ENCODE measurements around the gene GAL3ST3. TPM values are rescaled to one million over a fixed set of nuclear protein-coding genes. Genes with fewer than 3 reads are reported as not detected.

The GAL3ST3 gene
- total and polyA plus RNA-seq, 2 of the 8 experiments (the other 6 are each of a cell fraction or from before 2014, with no cell fraction given), result 21.1 to 21.4 TPM

DNA sequence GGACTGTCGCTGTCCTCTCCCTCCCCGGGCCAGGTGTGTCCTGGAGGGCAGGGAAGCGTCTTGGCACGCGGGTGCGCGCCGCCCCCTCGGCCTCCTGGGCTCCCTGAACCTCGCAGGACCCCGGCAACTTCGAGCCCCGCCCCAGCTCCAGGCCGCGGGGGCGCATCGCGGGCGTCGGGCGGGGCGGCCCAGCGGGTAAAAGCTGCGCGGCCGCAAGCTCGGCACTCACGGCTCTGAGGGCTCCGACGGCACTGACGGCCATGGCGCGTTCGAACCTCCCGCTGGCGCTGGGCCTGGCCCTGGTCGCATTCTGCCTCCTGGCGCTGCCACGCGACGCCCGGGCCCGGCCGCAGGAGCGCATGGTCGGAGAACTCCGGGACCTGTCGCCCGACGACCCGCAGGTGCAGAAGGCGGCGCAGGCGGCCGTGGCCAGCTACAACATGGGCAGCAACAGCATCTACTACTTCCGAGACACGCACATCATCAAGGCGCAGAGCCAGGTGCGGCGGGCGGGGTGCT is 37.1 kb downstream of the GAL3ST3 start, which contains the start of gene CST6:
CST6 (plus strand) TSS at position 224 of the 519 bp plus-strand sequence; CDS start at position 261, 37 bp downstream.
- H2BK120ac ChIP-seq (replicated peaks; ENCODE audit: low read depth, low read length), result no peak within 1 kb of the TSS
- peak within 1 kb of the TSS; percentile 61; the same call in 1 of the 2 replicates for H2BK15ac ChIP-seq (ENCODE audit: low read length)
- H3K79me2 ChIP-seq (ENCODE audit: control insufficient read depth in 1 of 2, insufficient read depth in 2 of 2, low read length in 2 of 2), result no peaks in the 10 kb centered on the region
- no peak within 1 kb of the TSS for H2BK20ac ChIP-seq (ENCODE audit: low read length)
- H3K4me3 ChIP-seq (ENCODE audit: extremely low read depth in 1 of 4, insufficient read depth in 2 of 4, low read depth in 3 of 4, low read length in 4 of 4), result peak within 1 kb of the TSS; percentile 2 to 54 (median 36); a peak in 7 of 8 replicates
- CTCF ChIA-PET (ENCODE audit: partially characterized antibody), result interaction anchor here (1.1 to 6.4 kb wide), 8 partner anchors 8 to 143 kb away, joined by 3 to 35 read pairs (median 6); partner anchors contain the start of gene PACS1
- peak within 1 kb of the TSS; percentile 14; the same call in 1 of the 2 replicates for H2BK12ac ChIP-seq (ENCODE audit: low read depth, low read length)
- no peak within 1 kb of the TSS for H2AK5ac ChIP-seq (ENCODE audit: low read depth, low read length)
- H3K4me1 ChIP-seq (replicated peaks in 1 of 4; ENCODE audit: control insufficient read depth in 3 of 4, insufficient read depth in 4 of 4, low read length in 3 of 4), result peaks cover 0 to 17% (median 7%) of the 10 kb centered on the region in 4 experiments; a peak in 5 of 7 replicates
- H3K18ac ChIP-seq (ENCODE audit: extremely low read depth, low read length), result peak within 1 kb of the TSS; percentile 28
- no peak within 1 kb of the TSS for H3K23ac ChIP-seq (ENCODE audit: insufficient read length)
- H3K56ac ChIP-seq (replicated peaks; ENCODE audit: insufficient read length, low read depth, low read length), result no peak within 1 kb of the TSS
- FAIRE-seq (no peak), DNase-seq (ENCODE audit: low read depth in 1 of 2, low spot score in 2 of 2) (peak in 1 of 2 experiments; percentile 69)
- H4K8ac ChIP-seq (ENCODE audit: extremely low read depth, insufficient read depth, low read length), result peak within 1 kb of the TSS; percentile 58; the same call in 1 of the 2 replicates
- no peaks in the 10 kb centered on the region for H4K20me1 ChIP-seq (replicated peaks in 1 of 2; ENCODE audit: control insufficient read depth in 1 of 2, insufficient read depth in 2 of 2, low read length in 2 of 2)
- no peaks in the 10 kb centered on the region for H3K36me3 ChIP-seq (ENCODE audit: control insufficient read depth in 2 of 4, insufficient read depth in 4 of 4, low read length in 3 of 4)
- 8% methylated on average over 54 of the region's 61 CpGs; no CpG with 5 or more reads in 1 of the 2 experiments for WGBS, 2 experiments (ENCODE audit: extremely low coverage in 1 of 2, insufficient coverage in 1 of 2, insufficient read length in 1 of 2, insufficient replicate concordance in 2 of 2, low coverage in 1 of 2, low lambda C conversion rate in 2 of 2, missing lambda C conversion rate in 1 of 2)
- H3K27ac ChIP-seq (ENCODE audit: low read depth, low read length), result no peak within 1 kb of the TSS
- H3K4me2 ChIP-seq (ENCODE audit: insufficient read depth in 1 of 2, low read depth in 2 of 2, low read length in 2 of 2), result peak within 1 kb of the TSS; percentile 49 to 66
- H3K23me2 ChIP-seq (ENCODE audit: low read depth, low read length), result peaks cover 2% of the 10 kb centered on the region; the same call in 1 of the 2 replicates
- peak within 1 kb of the TSS; percentile 79; the same call in 1 of the 2 replicates for H2AFZ ChIP-seq (ENCODE audit: low read length)
- no peak within 1 kb of the TSS; a peak in 1 of 7 replicates for H3K9ac ChIP-seq (replicated peaks in 1 of 4; ENCODE audit: extremely low read depth in 1 of 4, low read depth in 3 of 4, low read length in 3 of 4)
- peaks cover 6 to 26% (median 24%) of the 10 kb centered on the region in 4 experiments for H3K27me3 ChIP-seq (replicated peaks in 1 of 4; ENCODE audit: control insufficient read depth in 3 of 4, extremely low read depth in 1 of 4, insufficient read depth in 3 of 4, low read length in 3 of 4)
- H3K79me1 ChIP-seq (ENCODE audit: low read depth, low read length), result no peaks in the 10 kb centered on the region
- H3K9me3 ChIP-seq (ENCODE audit: insufficient read depth in 2 of 2, low read depth in 1 of 2, low read length in 1 of 2), result no peaks in the 10 kb centered on the region
- H2BK5ac ChIP-seq (ENCODE audit: low read depth, low read length), result no peak within 1 kb of the TSS
- H3K14ac ChIP-seq (ENCODE audit: insufficient read length), result no peak within 1 kb of the TSS
- POLR2A ChIA-PET (ENCODE audit: partially characterized antibody), result interaction anchor here (1.3 to 3.5 kb wide), 4 partner anchors 9 to 121 kb away, joined by 3 to 15 read pairs (median 4); partner anchors contain the start of genes BANF1, CCDC85B and EIF1AD
- no peak within 1 kb of the TSS for H4K91ac ChIP-seq (replicated peaks; ENCODE audit: insufficient read length, low read length)
- H4K5ac ChIP-seq (ENCODE audit: insufficient read length, low read depth, low read length), result no peak within 1 kb of the TSS
- peak within 1 kb of the TSS; percentile 67 for H3K4ac ChIP-seq (replicated peaks; ENCODE audit: insufficient read length, low read depth, low read length)
- TF ChIP-seq HDAC2 (IDR thresholded peaks at IDR 0.05; ENCODE audit: borderline replicate concordance in 1 of 2, low read depth in 2 of 2, low read length in 2 of 2), result 0 out of 4 replicates have a peak, but pooled peaks of 1 of the 2 experiments have one; percentile 22
- TF ChIP-seq SIN3A (conservative IDR thresholded peaks at IDR 0.05 in 1 of 2, IDR thresholded peaks at IDR 0.05 in 1 of 2; ENCODE audit: low read depth in 1 of 2, low read length in 2 of 2), result no peak
- TF ChIP-seq, protein P1, sequence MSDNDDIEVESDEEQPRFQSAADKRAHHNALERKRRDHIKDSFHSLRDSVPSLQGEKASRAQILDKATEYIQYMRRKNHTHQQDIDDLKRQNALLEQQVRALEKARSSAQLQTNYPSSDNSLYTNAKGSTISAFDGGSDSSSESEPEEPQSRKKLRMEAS (IDR thresholded peaks at IDR 0.05), result peak; percentile 98
- TF ChIP-seq TAF1 (IDR thresholded peaks at IDR 0.05; ENCODE audit: low read depth, low read length), result no peak
- no peak for TF ChIP-seq CHD2 (IDR thresholded peaks at IDR 0.05; ENCODE audit: low read length)
- TF ChIP-seq SP1 (IDR thresholded peaks at IDR 0.05; ENCODE audit: low read depth, low read length), result no peak
- TF ChIP-seq KDM4A (IDR thresholded peaks at IDR 0.05; ENCODE audit: low read depth, low read length, severe bottlenecking), result peak; percentile 84
- TF ChIP-seq JUN (IDR thresholded peaks at IDR 0.05; ENCODE audit: low read depth, low read length), result no peak
- TF ChIP-seq CHD1 (IDR thresholded peaks at IDR 0.05; ENCODE audit: low read depth, low read length), result no peak
- peak; percentile 92 for TF ChIP-seq E2F6 (IDR thresholded peaks at IDR 0.05)
- TF ChIP-seq GABPA (IDR thresholded peaks at IDR 0.05; ENCODE audit: borderline replicate concordance, insufficient read depth, low read length), result no peak

Data from H1 (cell line).